Keratinocyte (primary cell): ENCODE results near the gene SKP2. TPM values are rescaled to one million over a fixed set of nuclear protein-coding genes. Genes with fewer than 3 reads are reported as not detected.

Source experiments
- DNase-seq: peaks from one replicate; pipeline ENCODE4 v3.0.0-alpha.2; 2011; ENCODE audit warnings: low read depth, missing footprints, low spot score
- FAIRE-seq: peaks from 2 replicates; lab custom pipeline; 2011; peaks lifted over from hg19 to GRCh38; lab: Jason Lieb, UNC
- H2AFZ ChIP-seq: 2 replicates; pipeline ENCODE4 v1.6.0; 2012; ENCODE audit warnings: low read length, control low read depth, inconsistent platforms; ENCODE audit not compliant: control insufficient read depth
- H3K27ac ChIP-seq: 2 replicates; pipeline ENCODE4 v1.5.1; 2011; ENCODE audit warnings: low read length; ENCODE audit not compliant: control insufficient read depth, insufficient read depth
- H3K27me3 ChIP-seq: 3 replicates; pipeline ENCODE4 v1.6.0; 2011; ENCODE audit warnings: low read length; ENCODE audit not compliant: control insufficient read depth, insufficient read depth; ENCODE audit errors: extremely low read depth
- H3K36me3 ChIP-seq, 2 experiments: 2 replicates in 1 of 2; 3 replicates in 1 of 2; pipeline ENCODE4 v1.5.1; 2011; ENCODE audit warnings: low read length in 2 of 2, mild to moderate bottlenecking in 1 of 2; ENCODE audit not compliant: control insufficient read depth in 2 of 2, insufficient read depth in 2 of 2; ENCODE audit errors: extremely low read depth in 1 of 2
- H3K4me1 ChIP-seq: 3 replicates; pipeline ENCODE4 v1.5.1; 2011; ENCODE audit warnings: low read length; ENCODE audit not compliant: control insufficient read depth, insufficient read depth; ENCODE audit errors: extremely low read depth
- H3K4me2 ChIP-seq: 3 replicates; pipeline ENCODE4 v1.6.0; 2011; ENCODE audit warnings: low read depth, low read length; ENCODE audit not compliant: control insufficient read depth, insufficient read depth; ENCODE audit errors: extremely low read depth
- H3K4me3 ChIP-seq, 3 experiments: fragments of 200-600 bp in 1 of 3; sonication (generic) in 1 of 3; 2 replicates in 2 of 3; 3 replicates in 1 of 3; pipeline ENCODE4 v1.5.1; 2011 to 2016; ENCODE audit warnings: low read length in 3 of 3, mild to moderate bottlenecking in 3 of 3, control low read depth in 2 of 3, inconsistent platforms in 1 of 3, low read depth in 1 of 3, mixed read lengths in 1 of 3, mixed run types in 1 of 3, moderate library complexity in 1 of 3; ENCODE audit not compliant: control insufficient read depth in 2 of 3, insufficient read depth in 2 of 3; ENCODE audit errors: extremely low read depth in 1 of 3
- H3K79me2 ChIP-seq: 2 replicates; pipeline ENCODE4 v1.6.0; 2012; ENCODE audit warnings: low read length; ENCODE audit not compliant: control insufficient read depth, insufficient read depth
- H3K9ac ChIP-seq: 3 replicates; pipeline ENCODE4 v1.6.0; 2011; ENCODE audit warnings: low read length; ENCODE audit not compliant: control insufficient read depth, insufficient read depth; ENCODE audit errors: extremely low read depth
- H3K9me1 ChIP-seq: 3 replicates; pipeline ENCODE4 v1.6.0; 2011; ENCODE audit warnings: low read length; ENCODE audit not compliant: control insufficient read depth, insufficient read depth; ENCODE audit errors: extremely low read depth
- H3K9me3 ChIP-seq: 2 replicates; pipeline ENCODE4 v1.5.1; 2012; ENCODE audit warnings: low read depth, low read length; ENCODE audit not compliant: control insufficient read depth
- H4K20me1 ChIP-seq: 3 replicates; pipeline ENCODE4 v1.6.0; 2011; ENCODE audit warnings: low read length; ENCODE audit not compliant: control insufficient read depth, insufficient read depth; ENCODE audit errors: extremely low read depth
- CTCF ChIP-seq, 3 experiments: IDR thresholded peaks in 1 of 3; conservative IDR thresholded peaks in 1 of 3; optimal IDR thresholded peaks in 1 of 3; 2 replicates in 2 of 3; 3 replicates in 1 of 3; pipeline versions ENCODE3 to v1.5.1; 2011; ENCODE audit warnings: low read length in 3 of 3, mild to moderate bottlenecking in 3 of 3, moderate library complexity in 2 of 3, control low read depth in 1 of 3, inconsistent platforms in 1 of 3; ENCODE audit not compliant: insufficient read depth in 2 of 3; ENCODE audit errors: extremely low read depth in 1 of 3
- EZH2 ChIP-seq: IDR thresholded peaks from one replicate; pipeline ENCODE4 v1.6.1; 2012; ENCODE audit warnings: inconsistent platforms, mild to moderate bottlenecking, low read length, moderate library complexity
- dilution Hi-C: fragments of 300-500 bp; cut with MboI; formaldehyde crosslinking; loops from one replicate; pipeline ENCODE4 v1.7.0; 2020; ENCODE audit warnings: low sequenced_read_pairs; ENCODE audit not compliant: extremely low pct_ligation_motif_present
- polyA plus RNA-seq, 5 experiments: library from polyadenylated mRNA; depleted of rRNA in 3 of 5; stranded (reverse) in 3 of 5; stranded (forward) in 1 of 5; unstranded in 1 of 5; fragments of >200 nt; gene quantifications; 1 replicate in 1 of 5; 2 replicates in 3 of 5; 3 replicates in 1 of 5; pipeline versions ENCODE4 v1.2.1 to v1.2.3, GENCODE V29; 2011 to 2012; ENCODE audit warnings: missing spikeins in 2 of 5, low read depth in 1 of 5, low replicate concordance in 1 of 5

The SKP2 gene
- polyA plus RNA-seq, 1 donor (not counting 4 experiments of a cell fraction or from before 2014, with no cell fraction given), result 34.6 TPM

DNA sequence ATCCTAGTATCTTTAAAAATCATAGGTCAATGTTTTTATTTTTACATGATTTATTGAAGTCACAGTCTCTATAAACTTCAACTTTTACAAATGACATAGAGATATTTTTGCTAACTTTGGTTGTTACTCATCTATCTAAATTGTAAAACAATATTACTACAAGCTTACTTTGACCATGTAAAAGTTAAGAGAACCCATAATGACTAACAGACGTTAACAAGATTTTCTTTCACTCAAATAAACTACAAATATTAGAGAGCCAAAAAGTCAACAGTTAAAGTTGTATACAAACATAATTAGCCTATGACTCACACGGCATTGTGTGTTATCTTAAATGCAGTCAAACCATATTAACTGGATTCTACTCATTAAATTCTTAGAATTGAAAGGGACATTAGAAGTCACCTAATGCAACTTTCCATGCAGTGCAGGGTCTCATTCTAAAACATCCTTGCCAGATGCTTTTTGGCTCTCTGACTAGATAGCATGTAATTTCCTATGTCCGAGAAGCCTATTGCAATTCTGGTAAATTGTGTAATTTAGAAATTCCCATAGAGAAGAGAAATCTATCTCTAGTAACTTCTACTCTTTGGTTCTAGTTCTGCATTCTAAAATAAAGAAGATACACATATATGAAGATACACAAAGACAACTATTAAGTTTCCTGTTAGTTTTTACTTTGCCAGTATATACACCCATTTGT, 43.0 kb upstream of the SKP2 start:
- TF ChIP-seq CTCF (optimal IDR thresholded peaks at IDR 0.05 in 1 of 3, IDR thresholded peaks at IDR 0.05 in 1 of 3, conservative IDR thresholded peaks at IDR 0.05 in 1 of 3; ENCODE audit: extremely low read depth in 1 of 3, insufficient read depth in 2 of 3, low read length in 3 of 3) (no peak), EZH2 (no peak)
- no peak for DNase-seq

DNA sequence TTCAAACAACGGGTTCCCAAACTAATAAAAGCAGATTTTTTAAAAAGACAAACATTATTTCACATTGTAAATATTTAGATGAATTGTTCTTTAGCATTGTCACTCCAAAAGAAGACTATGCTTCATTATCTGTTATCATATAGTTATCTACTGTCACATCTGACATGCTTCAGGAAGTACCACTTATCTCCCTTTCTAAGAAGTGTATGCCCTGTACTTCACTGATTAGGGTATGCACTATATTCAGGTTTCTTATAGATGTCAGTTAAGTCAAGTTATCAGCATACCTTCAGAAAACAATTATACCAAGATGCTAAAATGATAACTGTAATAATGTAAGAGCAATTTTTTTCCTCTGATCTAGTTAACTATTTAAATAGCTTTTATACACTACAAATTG, 40.7 kb upstream of the SKP2 start:
- no peaks in the 10 kb centered on the region for H3K27me3 ChIP-seq
- H3K4me3 ChIP-seq, result no peak overlapping the region
- TF ChIP-seq CTCF (optimal IDR thresholded peaks at IDR 0.05 in 1 of 3, IDR thresholded peaks at IDR 0.05 in 1 of 3, conservative IDR thresholded peaks at IDR 0.05 in 1 of 3; ENCODE audit: extremely low read depth in 1 of 3, insufficient read depth in 2 of 3, low read length in 3 of 3) (no peak), EZH2 (no peak)
- FAIRE-seq (no peak), DNase-seq (no peak)
- H3K4me2 ChIP-seq, result no peak overlapping the region
- H2AFZ ChIP-seq, result no peak overlapping the region
- H3K9ac ChIP-seq, result no peak overlapping the region
- peaks cover 3 to 10% of the 10 kb centered on the region in 2 experiments for H3K36me3 ChIP-seq
- H3K79me2 ChIP-seq, result no peaks in the 10 kb centered on the region
- H3K9me1 ChIP-seq, result peaks cover 3% of the 10 kb centered on the region
- dilution Hi-C loops, result no loop called here
- no peaks in the 10 kb centered on the region for H3K4me1 ChIP-seq
- H4K20me1 ChIP-seq, result no peaks in the 10 kb centered on the region
- H3K27ac ChIP-seq, result no peak overlapping the region
- H3K9me3 ChIP-seq, result no peaks in the 10 kb centered on the region

More for the DNA sequence above, 43.0 kb upstream of the SKP2 start:
- Histone ChIP-seq H3K9me1 (peaks cover 3% of the 10 kb centered on the region), H2AFZ (no peak overlapping the region), H3K79me2 (no peaks in the 10 kb centered on the region), H3K4me1 (no peaks in the 10 kb centered on the region), H3K4me2 (no peak overlapping the region), H4K20me1 (no peaks in the 10 kb centered on the region), H3K9ac (no peak overlapping the region), H3K9me3 (no peaks in the 10 kb centered on the region), H3K4me3 (no peak overlapping the region), H3K27me3 (no peaks in the 10 kb centered on the region), H3K36me3 (peaks cover 3 to 10% of the 10 kb centered on the region in 2 experiments), H3K27ac (no peak overlapping the region)
- FAIRE-seq, result no peak
- dilution Hi-C loops, result no loop called here
